GM21529 (cell line): ENCODE results near the gene TCF23.

Source experiments
- ATAC-seq: cut with Tn5 transposase; IDR thresholded peaks from one replicate; pipeline ENCODE4 v1.9.1; 2021; ENCODE audit not compliant: unreplicated experiment

TCF23 gene

GRCh38 chr2:27127883-27128667 is 20.7 kb upstream of the TCF23 start:
- no peak for ATAC-seq

DNA sequence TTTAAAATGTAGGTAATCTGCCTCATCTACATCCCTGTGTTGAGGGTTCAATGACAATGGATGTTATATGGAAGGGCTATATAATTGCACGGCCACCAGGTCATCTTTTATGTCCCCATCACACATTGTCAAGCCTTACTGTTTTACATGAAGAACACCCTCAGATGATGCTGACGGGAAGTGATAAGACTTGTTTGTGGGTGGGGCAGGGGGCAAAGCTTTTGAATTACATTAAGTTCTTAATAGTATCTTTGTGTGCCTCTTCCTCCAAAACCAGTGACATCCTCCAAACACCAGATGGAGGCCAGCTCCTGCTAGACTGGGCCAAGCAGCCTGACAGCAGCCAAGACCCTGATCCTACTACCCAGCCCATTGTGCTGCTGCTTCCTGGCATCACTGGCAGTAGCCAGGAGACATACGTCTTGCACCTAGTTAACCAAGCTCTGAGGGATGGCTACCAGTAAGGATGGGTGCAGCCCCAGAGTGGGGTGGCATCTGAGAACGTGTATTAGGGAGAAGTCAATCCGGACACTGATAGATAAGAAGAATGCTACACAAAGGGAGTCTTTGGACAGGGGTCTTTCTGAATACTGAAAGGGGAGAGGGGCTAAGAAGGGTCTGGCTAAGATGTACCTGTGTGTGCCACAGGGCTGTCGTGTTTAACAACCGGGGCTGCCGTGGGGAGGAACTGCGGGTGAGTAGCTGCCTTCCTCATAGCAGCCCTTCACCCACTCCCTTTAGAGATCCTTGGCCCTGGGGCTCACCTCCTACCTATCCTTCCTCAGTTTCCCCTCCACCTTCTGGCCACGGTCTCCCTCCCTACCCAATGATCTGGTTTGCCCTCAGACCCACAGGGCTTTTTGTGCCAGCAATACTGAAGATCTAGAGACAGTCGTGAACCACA is 19.9 kb upstream of the TCF23 start:
- ATAC-seq: no peak

- ATAC-seq: no peak
Observed at GRCh38 chr2:27130396-27130795, 18.4 kb upstream of the TCF23 start.

- ATAC-seq: no peak
Observed at GRCh38 chr2:27131429-27131828, 17.4 kb upstream of the TCF23 start.

GRCh38 chr2:27133195-27133875 is 15.5 kb upstream of the TCF23 start:
- no peak for ATAC-seq

DNA sequence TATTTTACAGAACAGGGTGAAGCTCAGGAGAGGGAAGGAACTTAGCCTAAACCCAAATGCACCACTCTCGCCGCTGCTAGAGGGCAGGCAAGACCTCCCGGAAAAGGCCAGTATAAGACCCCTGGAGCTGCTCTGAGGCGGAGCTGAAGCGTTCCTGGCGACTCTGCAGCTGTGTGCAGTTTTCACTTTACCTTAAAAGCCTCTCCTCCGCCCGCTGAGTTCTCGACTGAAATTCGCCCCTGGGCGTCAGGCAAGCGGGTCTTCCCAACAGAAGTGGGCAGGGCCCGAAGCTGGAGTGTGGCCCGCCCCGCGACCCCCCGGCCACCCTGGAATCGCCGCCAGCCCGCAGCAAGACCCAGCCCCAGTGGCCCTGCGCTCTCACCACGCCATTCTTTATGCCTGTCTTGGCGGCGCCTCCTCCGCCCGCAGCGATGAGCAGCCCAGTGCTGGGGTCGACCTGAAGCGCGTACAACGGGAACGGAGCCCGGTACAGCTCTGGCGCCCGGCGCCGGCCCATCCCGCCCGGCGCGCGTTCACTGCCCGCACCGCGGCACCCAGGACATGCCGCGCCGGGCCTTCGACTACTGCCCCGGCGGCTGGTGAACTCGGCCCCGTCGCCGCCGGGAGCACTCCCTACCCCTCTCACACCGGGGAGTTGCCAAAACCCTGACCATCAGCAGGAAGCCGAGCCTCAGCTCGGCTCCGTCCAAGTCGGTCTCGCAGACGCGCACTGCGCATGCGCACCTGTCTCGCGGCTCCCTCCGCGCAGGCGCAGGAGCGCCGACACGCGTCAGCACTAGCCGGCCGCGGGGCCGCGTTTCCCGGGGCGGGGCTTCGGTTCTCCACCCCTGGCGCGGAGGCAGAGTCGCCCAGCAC is 14.7 kb upstream of the TCF23 start, which contains the start of gene PREB:
Gene PREB (minus strand): TSS at position 732 of the 876 bp plus-strand sequence. CDS start 215 bp downstream, at position 517.
- peak; percentile 85 for ATAC-seq

GRCh38 chr2:27134781-27135477 is 13.9 kb upstream of the TCF23 start:
- no peak for ATAC-seq

GRCh38 chr2:27135478-27135955 is 13.3 kb upstream of the TCF23 start:
- ATAC-seq: no peak

- ATAC-seq: no peak
Observed at GRCh38 chr2:27136751-27137150, 12.1 kb upstream of the TCF23 start.

DNA sequence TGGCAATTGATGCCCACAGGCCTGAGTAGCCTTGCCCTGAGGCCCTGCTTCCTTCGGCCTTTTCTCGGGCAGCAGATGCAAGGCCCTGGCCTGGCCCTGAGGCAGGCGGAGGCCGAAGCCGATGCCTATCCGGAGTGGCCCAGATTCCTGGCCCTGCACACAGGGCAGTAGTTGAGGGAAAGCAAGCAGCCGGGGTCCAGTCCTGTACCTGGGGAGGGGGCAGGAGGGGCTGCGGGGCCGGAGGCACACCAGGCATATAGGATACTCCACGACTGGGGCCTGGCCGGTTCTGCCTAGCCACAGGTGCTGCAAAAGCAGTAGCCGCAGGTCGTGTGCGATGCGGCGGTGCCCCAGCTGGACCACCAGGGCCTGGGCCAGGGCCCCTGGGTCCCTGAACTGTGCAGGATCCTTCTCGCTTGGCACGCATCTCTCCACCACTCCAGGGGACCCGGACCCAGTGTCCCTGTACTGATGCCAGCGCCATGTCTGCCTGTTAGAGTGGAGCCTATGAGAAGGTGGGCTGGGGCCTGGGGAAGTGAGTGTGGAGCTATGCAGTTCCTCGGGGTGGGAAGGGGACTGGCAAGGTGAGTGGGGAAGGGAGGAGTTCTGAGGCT is 11.4 kb upstream of the TCF23 start:
- no peak for ATAC-seq

- no peak for ATAC-seq
Observed at GRCh38 chr2:27138111-27138510, 10.7 kb upstream of the TCF23 start.

DNA sequence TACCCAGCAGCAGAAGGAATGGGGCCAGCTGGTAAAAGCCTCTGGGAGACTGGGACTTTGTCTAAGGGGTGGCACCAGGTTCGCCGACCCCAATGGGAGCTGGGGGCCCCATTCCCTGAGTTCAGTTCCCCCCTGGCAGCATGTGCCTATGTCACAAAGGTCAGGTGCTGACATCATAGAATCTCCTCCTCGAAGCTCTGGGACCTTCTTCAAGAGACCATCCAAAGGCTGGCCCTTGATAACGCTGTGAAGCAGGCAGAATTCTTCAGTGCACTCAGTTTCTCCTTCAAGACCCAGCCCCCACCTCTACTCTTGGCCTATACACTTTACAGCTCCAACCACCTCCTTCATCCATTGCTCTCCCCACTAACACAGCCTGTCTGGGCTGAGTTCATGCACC is 9.5 kb upstream of the TCF23 start, which contains the start of gene PRR30:
Gene PRR30 (minus strand): TSS at position 101 of the 400 bp plus-strand sequence. CDS start 1,081 bp downstream, outside the sequence.
- ATAC-seq: no peak

DNA sequence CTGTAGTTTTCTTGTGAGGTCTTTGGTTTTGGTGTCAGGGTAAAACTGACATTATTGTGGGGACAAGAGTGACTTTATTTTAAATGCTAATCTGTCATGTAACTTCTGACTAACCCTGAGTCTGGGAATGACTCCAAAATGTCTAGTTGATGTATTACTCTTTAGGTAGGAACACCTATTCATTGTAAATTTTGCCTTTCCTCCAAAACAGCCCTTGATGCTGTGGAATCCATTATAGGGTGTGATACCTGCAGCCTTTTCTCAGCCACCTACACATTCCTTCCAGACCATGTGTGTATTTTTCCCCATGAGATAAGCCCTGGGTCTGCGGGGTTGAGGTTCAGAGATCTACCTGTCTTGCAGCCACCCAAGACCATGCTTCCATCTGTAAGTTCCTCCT is 5.5 kb upstream of the TCF23 start:
- ATAC-seq: no peak

- no peak for ATAC-seq
Observed at GRCh38 chr2:27145682-27146081, 3.1 kb upstream of the TCF23 start.

- no peak for ATAC-seq
Observed at GRCh38 chr2:27147935-27148334, 869 bp upstream of the TCF23 start.

- ATAC-seq: no peak
Observed at GRCh38 chr2:27149570-27150405, 984 bp downstream of the TCF23 start.

- ATAC-seq: no peak
Observed at GRCh38 chr2:27150639-27151230, 1.9 kb downstream of the TCF23 start.
